Body of pancreas (tissue), 4 donors: ENCODE data around the gene LRRC4.

Source experiments
- POLR2A ChIP-seq, 3 donors: fragments of 450-650 bp; IDR thresholded peaks; one replicate each; pipeline ENCODE4 v1.6.1; 2016; ENCODE audit warnings: antibody characterized with exemption in 3 of 3, mild to moderate bottlenecking in 2 of 3
- TF ChIP-seq, protein P1 (sequence below), 7 experiments: fragments of 450-650 bp in 4 of 7; fragments of 200-600 bp in 3 of 7; sonication (generic) in 3 of 7; IDR thresholded peaks; one replicate each; pipeline ENCODE4 v1.5.1; 2016 to 2019; ENCODE audit warnings: antibody characterized with exemption in 7 of 7

- no peak for TF ChIP-seq POLR2A (IDR thresholded peaks at IDR 0.05)
- TF ChIP-seq, protein P1, sequence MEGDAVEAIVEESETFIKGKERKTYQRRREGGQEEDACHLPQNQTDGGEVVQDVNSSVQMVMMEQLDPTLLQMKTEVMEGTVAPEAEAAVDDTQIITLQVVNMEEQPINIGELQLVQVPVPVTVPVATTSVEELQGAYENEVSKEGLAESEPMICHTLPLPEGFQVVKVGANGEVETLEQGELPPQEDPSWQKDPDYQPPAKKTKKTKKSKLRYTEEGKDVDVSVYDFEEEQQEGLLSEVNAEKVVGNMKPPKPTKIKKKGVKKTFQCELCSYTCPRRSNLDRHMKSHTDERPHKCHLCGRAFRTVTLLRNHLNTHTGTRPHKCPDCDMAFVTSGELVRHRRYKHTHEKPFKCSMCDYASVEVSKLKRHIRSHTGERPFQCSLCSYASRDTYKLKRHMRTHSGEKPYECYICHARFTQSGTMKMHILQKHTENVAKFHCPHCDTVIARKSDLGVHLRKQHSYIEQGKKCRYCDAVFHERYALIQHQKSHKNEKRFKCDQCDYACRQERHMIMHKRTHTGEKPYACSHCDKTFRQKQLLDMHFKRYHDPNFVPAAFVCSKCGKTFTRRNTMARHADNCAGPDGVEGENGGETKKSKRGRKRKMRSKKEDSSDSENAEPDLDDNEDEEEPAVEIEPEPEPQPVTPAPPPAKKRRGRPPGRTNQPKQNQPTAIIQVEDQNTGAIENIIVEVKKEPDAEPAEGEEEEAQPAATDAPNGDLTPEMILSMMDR (IDR thresholded peaks at IDR 0.05), result no peak
Measured at GRCh38 chr7:128042012-128042411, 10.8 kb upstream of the LRRC4 start.
